ENCODE results near the gene PPP2R3B.
"Not testable (repeated sequence)": the region's sequence is repeated elsewhere in the genome, so short reads cannot be mapped to it uniquely, and the experiment has no call there.

- TF ChIP-seq POLR2A (IDR thresholded peaks at IDR 0.05): not testable (repeated sequence)
- TF ChIP-seq, protein P1, sequence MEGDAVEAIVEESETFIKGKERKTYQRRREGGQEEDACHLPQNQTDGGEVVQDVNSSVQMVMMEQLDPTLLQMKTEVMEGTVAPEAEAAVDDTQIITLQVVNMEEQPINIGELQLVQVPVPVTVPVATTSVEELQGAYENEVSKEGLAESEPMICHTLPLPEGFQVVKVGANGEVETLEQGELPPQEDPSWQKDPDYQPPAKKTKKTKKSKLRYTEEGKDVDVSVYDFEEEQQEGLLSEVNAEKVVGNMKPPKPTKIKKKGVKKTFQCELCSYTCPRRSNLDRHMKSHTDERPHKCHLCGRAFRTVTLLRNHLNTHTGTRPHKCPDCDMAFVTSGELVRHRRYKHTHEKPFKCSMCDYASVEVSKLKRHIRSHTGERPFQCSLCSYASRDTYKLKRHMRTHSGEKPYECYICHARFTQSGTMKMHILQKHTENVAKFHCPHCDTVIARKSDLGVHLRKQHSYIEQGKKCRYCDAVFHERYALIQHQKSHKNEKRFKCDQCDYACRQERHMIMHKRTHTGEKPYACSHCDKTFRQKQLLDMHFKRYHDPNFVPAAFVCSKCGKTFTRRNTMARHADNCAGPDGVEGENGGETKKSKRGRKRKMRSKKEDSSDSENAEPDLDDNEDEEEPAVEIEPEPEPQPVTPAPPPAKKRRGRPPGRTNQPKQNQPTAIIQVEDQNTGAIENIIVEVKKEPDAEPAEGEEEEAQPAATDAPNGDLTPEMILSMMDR (IDR thresholded peaks at IDR 0.05): not testable (repeated sequence)
These were observed 35.4 kb downstream of the PPP2R3B start for GRCh38 chrX:351324-351641.

Data from heart left ventricle (tissue), 13 donors.